Breast epithelium (tissue), 3 donors: ENCODE data around the gene ZNF318.

Experiments
- CTCF ChIP-seq, 3 donors: fragments of 450-650 bp; IDR thresholded peaks; one replicate each; pipeline ENCODE4 v1.5.1; 2016 to 2017; ENCODE audit warnings: antibody characterized with exemption in 3 of 3, mild to moderate bottlenecking in 3 of 3, moderate library complexity in 3 of 3
- POLR2A ChIP-seq: fragments of 450-650 bp; IDR thresholded peaks from one replicate; pipeline ENCODE4 v1.6.1; 2016; ENCODE audit warnings: antibody characterized with exemption, mild to moderate bottlenecking, moderate library complexity

DNA sequence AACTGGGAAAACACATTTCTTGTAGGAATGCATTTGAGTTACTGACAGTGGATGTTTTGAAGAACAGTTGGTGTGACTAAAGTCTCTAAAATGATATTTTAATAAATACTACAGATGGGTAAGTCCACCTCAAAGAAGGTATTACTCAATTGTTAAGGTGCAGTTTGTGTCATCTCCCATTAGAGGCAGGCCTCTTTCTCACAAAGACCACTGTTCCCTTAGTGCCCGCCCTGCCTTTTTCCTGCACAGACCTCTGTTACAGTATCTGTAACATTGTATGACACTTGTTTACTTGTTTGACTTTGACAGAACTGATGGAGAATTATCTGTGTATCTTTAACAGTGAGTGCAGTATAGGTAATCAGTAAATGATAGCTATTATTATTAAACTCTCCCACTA is 55.6 kb downstream of the ZNF318 start:
- TF ChIP-seq POLR2A (no peak), CTCF (IDR thresholded peaks at IDR 0.05) (no peak)
